Kidney (tissue), 14 donors: ENCODE data around the gene ST6GALNAC6. TPM values are rescaled to one million over a fixed set of nuclear protein-coding genes. Genes with fewer than 3 reads are reported as not detected.

Source experiments
- DNase-seq, 5 donors: peaks; one replicate each; pipeline ENCODE4 v3.0.0-alpha.2; 2013 to 2020
- FAIRE-seq: peaks from 2 replicates; lab custom pipeline; 2012; peaks lifted over from hg19 to GRCh38; lab: Jason Lieb, UNC
- H3K27ac ChIP-seq, 2 donors: one replicate each; pipeline ENCODE4 v1.7.0; 2013; ENCODE audit warnings: low read depth in 2 of 2, low read length in 2 of 2, inconsistent platforms in 1 of 2
- H3K27me3 ChIP-seq: one replicate; pipeline ENCODE4 v1.7.1; 2013; ENCODE audit warnings: low read length, inconsistent platforms; ENCODE audit not compliant: control insufficient read depth, insufficient read depth
- H3K36me3 ChIP-seq, 3 donors: one replicate each; pipeline versions ENCODE4 v1.7.0 to v1.7.1; 2013; ENCODE audit warnings: low read length in 3 of 3, control low read depth in 1 of 3, inconsistent platforms in 1 of 3; ENCODE audit not compliant: insufficient read depth in 3 of 3, control insufficient read depth in 2 of 3
- H3K4me1 ChIP-seq, 3 donors: one replicate each; pipeline versions ENCODE4 v1.7.0 to v1.7.1; 2013; ENCODE audit warnings: low read length in 3 of 3, inconsistent platforms in 1 of 3, low read depth in 1 of 3; ENCODE audit not compliant: control insufficient read depth in 2 of 3, insufficient read depth in 2 of 3
- H3K4me3 ChIP-seq, 3 donors: one replicate each; pipeline versions ENCODE4 v1.7.0 to v1.8.1; 2013; ENCODE audit warnings: low read length in 3 of 3, control low read depth in 1 of 3, inconsistent platforms in 1 of 3
- H3K9ac ChIP-seq, 3 donors: one replicate each; pipeline versions ENCODE4 v1.7.0 to v1.7.1; 2013; ENCODE audit warnings: low read length in 3 of 3, control low read depth in 1 of 3, inconsistent platforms in 1 of 3
- H3K9me3 ChIP-seq, 3 donors: one replicate each; pipeline versions ENCODE4 v1.7.0 to v1.7.1; 2013; ENCODE audit warnings: low read length in 3 of 3, control low read depth in 1 of 3, inconsistent platforms in 1 of 3; ENCODE audit not compliant: control insufficient read depth in 2 of 3, insufficient read depth in 1 of 3
- CTCF ChIP-seq: IDR thresholded peaks from 3 replicates; pipeline ENCODE4 v1.5.1; 2012; ENCODE audit warnings: mild to moderate bottlenecking, moderate library complexity, borderline replicate concordance; ENCODE audit not compliant: insufficient read depth; ENCODE audit errors: extremely low read depth
- intact Hi-C: fragments of 100-400 bp; cut with DNase I; formaldehyde crosslinking; loops from one replicate; pipeline ENCODE4 v1.11.1; 2022
- polyA plus RNA-seq: library from polyadenylated mRNA; stranded (reverse); fragments of 350-450 nt; fragmentation: Illumina TruSeq; extraction: RNeasy Lipid Tissue Mini Kit (QIAGEN cat#74804); gene quantifications from one replicate; pipeline ENCODE4 v1.2.3, GENCODE V29; 2014; ENCODE audit warnings: low read depth, low replicate concordance; ENCODE audit not compliant: insufficient read depth
- total RNA-seq: library from RNA; stranded (reverse); fragmentation: NEBNext Ultra II Directional; extraction: Animal tissue kit (Norgen Biotek cat#: 25700); gene quantifications from one replicate; pipeline ENCODE4 v1.2.1, GENCODE V29; 2021
- donor health status: control.
- donor health status: control.
- donor health status: control.
- donor health status: control.
- donor health status: control.
- donor health status: DM: yes; HTN: yes; CAD: no.
- donor health status: Normal renal cell carcinoma (clear cell type).

ST6GALNAC6 gene
- total and polyA plus RNA-seq, 2 donors from 2014 or later = 74.6 to 75.0 TPM

GRCh38 chr9:127940593-127940992 lies 41.2 kb upstream of the ST6GALNAC6 start:
- Histone ChIP-seq H3K27me3 (no peaks in the 10 kb centered on the region), H3K27ac (peak overlapping the region; percentile 77 to 87), H3K9ac (no peak overlapping the region), H3K4me3 (no peak overlapping the region), H3K36me3 (peaks cover 0 to 20% (median 12%) of the 10 kb centered on the region in 3 donors), H3K4me1 (peaks cover 0 to 43% (median 18%) of the 10 kb centered on the region in 3 donors), H3K9me3 (no peaks in the 10 kb centered on the region)
- FAIRE-seq (no peak), DNase-seq (no peak)
- no peak for TF ChIP-seq CTCF
- intact Hi-C loops = loop anchor here (10.0 kb wide), 1 partner anchor 174 kb away; no protein-coding TSS in a partner anchor

- H3K27ac ChIP-seq = peak overlapping the region; percentile 58 to 80
- peaks cover 0 to 43% (median 15%) of the 10 kb centered on the region in 3 donors for H3K4me1 ChIP-seq
- no peaks in the 10 kb centered on the region for H3K27me3 ChIP-seq
- DNase-seq (peak in 4 of 5 donors; percentile 52 to 88 (median 66)), FAIRE-seq (no peak)
- peak overlapping the region in 2 of 3 donors; percentile 2 to 98 for H3K9ac ChIP-seq
- H3K9me3 ChIP-seq = no peaks in the 10 kb centered on the region
- H3K4me3 ChIP-seq = peak overlapping the region; percentile 91 to 99 (median 93)
- intact Hi-C loops = no loop called here
- peaks cover 0 to 9% (median 5%) of the 10 kb centered on the region in 3 donors for H3K36me3 ChIP-seq
- no peak for TF ChIP-seq CTCF
These were observed 38.9 kb upstream of the ST6GALNAC6 start for GRCh38 chr9:127938298-127938690.

GRCh38 chr9:127937388-127938297 lies 38.2 kb upstream of the ST6GALNAC6 start, which contains the start of gene DPM2:
Gene DPM2 (minus strand): TSS chr9:127937854. CDS start chr9:127937820, 34 bp downstream.
- no peak for TF ChIP-seq CTCF
- H3K4me3 ChIP-seq = peak within 1 kb of the TSS; percentile 91 to 99 (median 93)
- H3K4me1 ChIP-seq = peaks cover 0 to 37% (median 13%) of the 10 kb centered on the region in 3 donors
- peak; percentile 86 to 96 (median 94) for DNase-seq
- H3K9me3 ChIP-seq = no peaks in the 10 kb centered on the region
- intact Hi-C loops = no loop called here
- peak within 1 kb of the TSS; percentile 58 to 80 for H3K27ac ChIP-seq
- H3K36me3 ChIP-seq = peaks cover 0 to 4% (median 0%) of the 10 kb centered on the region in 3 donors
- no peak for FAIRE-seq
- peak within 1 kb of the TSS; percentile 84 to 98 (median 84) for H3K9ac ChIP-seq
- no peaks in the 10 kb centered on the region for H3K27me3 ChIP-seq
